ENCODE results near the gene PSMB5.
"Not testable (repeated sequence)": the region's sequence is repeated elsewhere in the genome, so short reads cannot be mapped to it uniquely, and the experiment has no call there.

The PSMB5 gene

DNA sequence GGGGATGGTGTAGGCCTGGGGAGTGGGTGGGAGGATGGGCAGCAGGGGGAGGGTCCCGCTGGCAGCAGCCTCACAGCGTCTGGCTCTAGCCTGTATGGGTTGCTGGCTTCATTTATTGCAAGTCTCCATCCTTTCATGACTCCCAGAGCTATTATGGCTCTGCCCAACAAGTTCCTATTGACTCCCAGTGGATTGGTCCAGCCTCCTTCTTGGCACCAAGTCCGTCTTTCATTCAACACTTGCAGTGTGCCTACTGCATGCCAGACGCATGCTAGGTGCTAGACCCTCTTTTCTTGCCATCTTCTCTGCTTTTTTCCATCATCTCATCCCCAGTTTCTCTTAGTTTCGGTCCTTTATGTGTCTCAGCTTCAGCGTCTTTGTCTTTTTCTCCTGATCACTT, 8.4 kb upstream of the PSMB5 start:
- no peak for ATAC-seq

DNA sequence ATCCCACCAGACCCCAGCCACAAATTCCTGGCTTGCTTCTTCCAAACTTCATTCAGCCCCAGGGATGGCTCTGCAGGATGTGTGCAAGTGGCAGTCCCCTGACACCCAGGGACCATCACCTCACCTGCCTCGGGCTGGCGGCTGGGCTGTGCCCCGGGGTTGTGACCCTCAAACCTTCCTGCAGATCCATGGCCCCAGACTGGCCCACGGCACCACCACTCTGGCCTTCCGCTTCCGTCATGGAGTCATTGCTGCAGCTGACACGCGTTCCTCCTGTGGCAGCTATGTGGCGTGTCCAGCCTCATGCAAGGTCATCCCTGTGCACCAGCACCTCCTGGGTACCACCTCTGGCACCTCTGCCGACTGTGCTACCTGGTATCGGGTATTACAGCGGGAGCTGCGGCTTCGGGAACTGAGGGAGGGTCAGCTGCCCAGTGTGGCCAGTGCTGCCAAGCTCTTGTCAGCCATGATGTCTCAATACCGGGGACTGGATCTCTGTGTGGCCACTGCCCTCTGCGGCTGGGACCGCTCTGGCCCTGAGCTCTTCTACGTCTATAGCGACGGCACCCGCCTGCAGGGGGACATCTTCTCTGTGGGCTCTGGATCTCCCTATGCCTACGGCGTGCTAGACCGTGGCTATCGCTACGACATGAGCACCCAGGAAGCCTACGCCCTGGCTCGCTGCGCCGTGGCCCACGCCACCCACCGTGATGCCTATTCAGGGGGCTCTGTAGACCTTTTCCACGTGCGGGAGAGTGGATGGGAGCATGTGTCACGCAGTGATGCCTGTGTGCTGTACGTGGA, 7.7 kb upstream of the PSMB5 start, which contains the start of gene PSMB11:
Gene PSMB11 (plus strand): TSS at position 51 of the 804 bp plus-strand sequence. CDS start 14 bp downstream, at position 65.
- no peak for ATAC-seq

DNA sequence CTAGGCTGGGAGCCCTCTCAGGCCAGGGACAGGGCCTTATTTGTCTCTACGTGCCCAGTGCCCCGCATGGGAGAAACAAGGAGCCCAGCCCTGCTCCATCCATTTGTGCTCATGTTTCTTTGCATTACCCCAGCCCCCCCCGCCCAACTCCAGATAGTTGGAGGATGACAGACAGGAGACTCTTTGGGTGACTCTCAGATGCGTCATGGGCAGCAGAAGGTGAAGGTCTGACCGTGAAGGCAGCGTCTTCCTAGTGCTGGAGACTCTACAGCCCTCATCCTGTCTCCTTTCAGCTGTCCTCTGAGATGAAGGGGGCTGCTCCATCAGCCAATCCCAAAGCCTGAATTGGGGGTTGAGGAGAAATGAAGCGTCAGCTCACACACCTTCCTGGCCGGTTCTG, 7.0 kb upstream of the PSMB5 start:
- no peak for ATAC-seq

DNA sequence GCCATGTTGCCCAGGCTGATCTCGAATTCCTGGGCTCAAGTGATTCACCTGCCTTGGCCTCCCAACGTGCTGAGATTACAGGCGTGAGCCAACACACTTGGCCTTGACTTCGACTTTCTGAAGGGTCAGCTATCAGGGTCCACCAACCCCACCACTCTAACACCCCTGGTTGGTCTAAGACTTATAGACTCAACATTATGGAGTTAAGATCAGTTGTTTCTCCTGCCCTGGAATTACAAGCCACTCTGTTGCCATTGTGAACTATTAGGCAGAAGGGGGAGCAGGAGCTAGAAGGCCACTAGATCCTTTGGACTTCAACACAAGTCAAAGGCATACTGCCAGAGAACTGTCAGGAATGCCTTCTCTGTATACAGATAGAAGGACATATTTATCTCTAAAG, 5.4 kb upstream of the PSMB5 start:
- no peak for ATAC-seq

DNA sequence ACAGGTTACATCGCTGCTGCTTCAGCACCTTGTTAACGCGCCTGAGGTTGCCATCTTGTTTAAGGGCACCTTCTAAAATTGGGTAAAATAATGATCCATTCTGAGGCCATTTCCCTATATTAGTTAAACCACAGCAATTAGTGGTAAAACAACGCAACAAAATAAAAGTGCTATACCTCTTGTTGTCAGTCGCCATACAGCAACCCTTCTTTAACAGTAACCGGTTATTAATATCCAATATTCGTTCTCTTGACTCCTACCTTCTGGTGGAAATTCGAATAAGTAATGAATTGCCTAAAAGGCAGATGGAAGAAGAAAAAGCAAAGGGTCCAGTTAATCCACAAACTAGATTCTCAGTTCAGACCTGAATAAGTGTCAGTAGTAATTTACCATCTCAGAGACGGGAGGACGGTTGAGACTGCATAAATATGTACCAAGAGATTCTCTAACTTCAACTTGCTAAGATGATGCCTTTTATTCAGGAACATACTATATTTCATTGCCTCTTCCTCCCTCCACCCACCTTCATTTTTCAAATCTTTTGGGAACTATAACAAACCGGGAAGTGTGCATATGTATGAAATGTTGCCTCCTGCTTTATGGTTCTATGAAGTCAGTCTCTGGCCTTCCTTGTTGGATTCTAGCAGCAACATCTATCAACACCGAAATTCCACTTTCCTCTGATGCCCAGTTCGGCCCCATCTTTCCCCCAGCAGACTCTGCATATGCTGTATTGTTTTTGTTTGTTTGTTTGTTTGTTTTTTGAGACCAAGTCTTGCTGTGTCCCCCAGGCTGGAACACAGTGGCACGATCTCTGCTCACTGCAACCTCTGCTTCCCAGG, 824 bp upstream of the PSMB5 start:
- no peak for ATAC-seq

DNA sequence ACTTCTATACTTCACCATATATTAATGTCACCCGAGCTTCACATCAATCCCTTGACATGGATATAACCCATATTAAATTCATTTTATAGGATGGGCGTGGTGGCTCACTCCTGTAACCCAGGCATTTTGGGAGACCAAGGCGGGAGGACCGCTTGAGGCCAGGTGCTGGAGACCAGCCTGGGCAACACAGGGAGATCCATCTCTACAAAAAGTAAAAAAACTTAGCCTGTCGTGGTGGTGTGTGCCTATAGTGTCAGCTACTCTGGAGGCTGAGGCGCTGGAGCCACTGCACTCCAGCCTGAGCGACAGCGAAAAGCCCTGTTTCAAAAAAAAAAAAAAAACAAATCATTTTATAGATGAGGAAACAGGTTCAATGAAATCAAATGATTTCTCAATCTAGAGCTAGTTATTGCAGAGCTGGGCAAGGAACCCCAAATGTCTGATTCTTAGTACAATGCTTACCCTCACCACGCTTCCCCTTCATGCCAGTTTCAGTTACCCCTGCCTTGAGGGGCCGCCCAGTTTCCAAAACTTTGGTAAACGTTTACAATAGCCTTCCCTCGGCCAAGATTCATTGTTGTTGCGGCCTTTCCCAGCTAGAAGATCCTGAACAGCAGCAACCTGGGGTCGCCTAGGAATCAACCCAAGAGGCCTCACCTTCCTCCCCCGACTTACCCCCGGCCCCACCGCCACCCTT, 751 bp downstream of the PSMB5 start:
- no peak for ATAC-seq

GRCh38 chr14:23033251-23033727, 1.4 kb downstream of the PSMB5 start:
- ATAC-seq = no peak

DNA sequence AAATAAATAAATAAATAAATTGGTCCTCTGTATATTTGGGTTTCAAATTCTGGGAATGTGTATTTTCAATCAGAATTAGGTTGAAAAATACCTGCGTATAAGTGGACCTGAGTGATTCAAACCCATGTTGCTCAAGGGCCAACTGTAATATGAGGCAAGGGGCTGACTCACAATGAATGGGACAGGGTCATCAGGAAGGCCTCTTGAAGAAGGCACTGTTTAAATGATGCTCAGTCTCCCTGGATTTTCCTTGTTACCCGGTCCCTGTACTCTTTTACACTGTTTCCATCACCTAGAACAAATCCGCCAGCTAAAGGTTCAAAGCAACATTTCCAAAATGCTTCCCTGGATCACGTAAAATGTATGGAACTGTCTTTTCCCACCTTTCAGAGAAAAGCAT, 3.8 kb downstream of the PSMB5 start:
- no peak for ATAC-seq

DNA sequence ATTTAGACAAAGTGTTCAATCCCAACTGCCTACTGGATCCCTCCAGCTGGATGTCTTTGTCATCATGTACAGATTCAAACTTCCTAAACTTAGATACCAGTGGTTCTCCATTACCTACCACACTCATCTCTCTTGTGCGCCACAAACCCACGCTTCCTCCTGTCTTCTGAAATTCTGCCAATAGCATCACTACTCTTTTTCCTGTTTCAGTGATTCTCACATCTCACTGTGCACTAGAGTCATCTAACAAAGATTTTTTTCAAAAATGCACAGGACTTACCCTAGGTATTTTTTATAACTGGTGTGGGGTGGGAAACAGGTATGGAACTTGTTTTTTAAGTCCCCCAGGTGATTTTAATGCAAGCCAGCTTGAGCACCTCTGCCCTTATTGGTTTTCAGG, 5.9 kb downstream of the PSMB5 start:
- peak in 1 of 2 donors; percentile 34 for ATAC-seq

GRCh38 chr14:23025151-23025814, 9.4 kb downstream of the PSMB5 start:
- ATAC-seq = peak; percentile 17 to 39

- ATAC-seq = peak in 1 of 2 donors; percentile 13
Observed at GRCh38 chr14:23024612-23025075, 10.1 kb downstream of the PSMB5 start.

DNA sequence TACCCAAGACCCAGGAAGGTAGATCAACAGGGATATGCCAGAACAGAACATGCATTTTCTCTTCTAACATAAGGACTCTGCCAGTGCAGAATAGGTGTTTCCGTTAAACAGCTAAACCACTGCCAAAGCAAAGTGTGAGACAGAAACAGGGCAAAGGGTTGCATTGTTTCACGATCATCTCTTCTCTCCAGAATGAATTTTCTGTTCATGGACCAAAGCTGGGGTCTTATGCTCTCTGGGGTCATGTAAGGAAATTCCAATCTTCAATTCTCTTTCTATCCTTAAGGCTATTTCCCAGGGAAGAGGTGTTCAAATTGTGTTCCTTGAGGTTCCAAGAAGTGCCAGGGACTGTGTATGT, 10.9 kb downstream of the PSMB5 start:
- ATAC-seq = no peak

GRCh38 chr14:23023022-23023794, 11.5 kb downstream of the PSMB5 start:
- ATAC-seq = no peak

GRCh38 chr14:23021889-23022442, 12.7 kb downstream of the PSMB5 start:
- ATAC-seq = no peak

- no peak for ATAC-seq
Observed at GRCh38 chr14:23021434-23021833, 13.3 kb downstream of the PSMB5 start.

GRCh38 chr14:23020143-23021128, 14.3 kb downstream of the PSMB5 start:
- no peak for ATAC-seq

GRCh38 chr14:23018107-23018506, 16.6 kb downstream of the PSMB5 start:
- no peak for ATAC-seq

DNA sequence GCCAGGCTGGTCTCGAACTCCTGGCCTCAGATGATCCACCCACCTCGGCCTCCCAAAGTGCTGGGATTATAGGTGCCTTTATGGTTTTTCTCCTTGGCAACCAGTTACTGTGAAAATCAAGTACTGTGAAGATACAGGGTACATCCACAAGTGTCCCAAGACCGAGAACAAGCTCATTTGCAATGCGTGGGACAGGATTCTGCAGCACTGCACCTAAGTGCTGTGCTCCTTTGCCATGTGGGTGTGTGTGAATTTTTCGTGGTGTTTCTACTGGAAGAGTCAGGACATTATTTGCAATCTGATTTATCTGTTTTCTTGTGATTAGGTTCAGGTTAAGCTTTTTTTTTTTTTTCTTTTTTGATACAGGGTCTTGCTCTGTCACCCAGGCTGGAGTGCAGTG, 17.6 kb downstream of the PSMB5 start:
- no peak for ATAC-seq

GRCh38 chr14:23015618-23016017, 19.1 kb downstream of the PSMB5 start:
- no peak for ATAC-seq

- not testable (repeated sequence) for ATAC-seq
Observed at GRCh38 chr14:23013749-23014054, 21.0 kb downstream of the PSMB5 start.

Data from activated CD4-positive, CD25-positive, alpha-beta regulatory T cell treated with anti-CD3 and anti-CD28 coated beads, Interleukin-2, amount 50 U/mL, for 24 hours (primary cell).